ENCODE results near the gene EMP1. TPM values are rescaled to one million over a fixed set of nuclear protein-coding genes. Genes with fewer than 3 reads are reported as not detected.

EMP1 gene
- total and polyA plus RNA-seq, 2 of the 8 experiments (the other 6 are each of a cell fraction or from before 2014, with no cell fraction given), result 0.17 to 0.65 TPM

GRCh38 chr12:13194401-13195110 lies 2.0 kb upstream of the EMP1 start (continued):
- TF ChIP-seq, protein P1, sequence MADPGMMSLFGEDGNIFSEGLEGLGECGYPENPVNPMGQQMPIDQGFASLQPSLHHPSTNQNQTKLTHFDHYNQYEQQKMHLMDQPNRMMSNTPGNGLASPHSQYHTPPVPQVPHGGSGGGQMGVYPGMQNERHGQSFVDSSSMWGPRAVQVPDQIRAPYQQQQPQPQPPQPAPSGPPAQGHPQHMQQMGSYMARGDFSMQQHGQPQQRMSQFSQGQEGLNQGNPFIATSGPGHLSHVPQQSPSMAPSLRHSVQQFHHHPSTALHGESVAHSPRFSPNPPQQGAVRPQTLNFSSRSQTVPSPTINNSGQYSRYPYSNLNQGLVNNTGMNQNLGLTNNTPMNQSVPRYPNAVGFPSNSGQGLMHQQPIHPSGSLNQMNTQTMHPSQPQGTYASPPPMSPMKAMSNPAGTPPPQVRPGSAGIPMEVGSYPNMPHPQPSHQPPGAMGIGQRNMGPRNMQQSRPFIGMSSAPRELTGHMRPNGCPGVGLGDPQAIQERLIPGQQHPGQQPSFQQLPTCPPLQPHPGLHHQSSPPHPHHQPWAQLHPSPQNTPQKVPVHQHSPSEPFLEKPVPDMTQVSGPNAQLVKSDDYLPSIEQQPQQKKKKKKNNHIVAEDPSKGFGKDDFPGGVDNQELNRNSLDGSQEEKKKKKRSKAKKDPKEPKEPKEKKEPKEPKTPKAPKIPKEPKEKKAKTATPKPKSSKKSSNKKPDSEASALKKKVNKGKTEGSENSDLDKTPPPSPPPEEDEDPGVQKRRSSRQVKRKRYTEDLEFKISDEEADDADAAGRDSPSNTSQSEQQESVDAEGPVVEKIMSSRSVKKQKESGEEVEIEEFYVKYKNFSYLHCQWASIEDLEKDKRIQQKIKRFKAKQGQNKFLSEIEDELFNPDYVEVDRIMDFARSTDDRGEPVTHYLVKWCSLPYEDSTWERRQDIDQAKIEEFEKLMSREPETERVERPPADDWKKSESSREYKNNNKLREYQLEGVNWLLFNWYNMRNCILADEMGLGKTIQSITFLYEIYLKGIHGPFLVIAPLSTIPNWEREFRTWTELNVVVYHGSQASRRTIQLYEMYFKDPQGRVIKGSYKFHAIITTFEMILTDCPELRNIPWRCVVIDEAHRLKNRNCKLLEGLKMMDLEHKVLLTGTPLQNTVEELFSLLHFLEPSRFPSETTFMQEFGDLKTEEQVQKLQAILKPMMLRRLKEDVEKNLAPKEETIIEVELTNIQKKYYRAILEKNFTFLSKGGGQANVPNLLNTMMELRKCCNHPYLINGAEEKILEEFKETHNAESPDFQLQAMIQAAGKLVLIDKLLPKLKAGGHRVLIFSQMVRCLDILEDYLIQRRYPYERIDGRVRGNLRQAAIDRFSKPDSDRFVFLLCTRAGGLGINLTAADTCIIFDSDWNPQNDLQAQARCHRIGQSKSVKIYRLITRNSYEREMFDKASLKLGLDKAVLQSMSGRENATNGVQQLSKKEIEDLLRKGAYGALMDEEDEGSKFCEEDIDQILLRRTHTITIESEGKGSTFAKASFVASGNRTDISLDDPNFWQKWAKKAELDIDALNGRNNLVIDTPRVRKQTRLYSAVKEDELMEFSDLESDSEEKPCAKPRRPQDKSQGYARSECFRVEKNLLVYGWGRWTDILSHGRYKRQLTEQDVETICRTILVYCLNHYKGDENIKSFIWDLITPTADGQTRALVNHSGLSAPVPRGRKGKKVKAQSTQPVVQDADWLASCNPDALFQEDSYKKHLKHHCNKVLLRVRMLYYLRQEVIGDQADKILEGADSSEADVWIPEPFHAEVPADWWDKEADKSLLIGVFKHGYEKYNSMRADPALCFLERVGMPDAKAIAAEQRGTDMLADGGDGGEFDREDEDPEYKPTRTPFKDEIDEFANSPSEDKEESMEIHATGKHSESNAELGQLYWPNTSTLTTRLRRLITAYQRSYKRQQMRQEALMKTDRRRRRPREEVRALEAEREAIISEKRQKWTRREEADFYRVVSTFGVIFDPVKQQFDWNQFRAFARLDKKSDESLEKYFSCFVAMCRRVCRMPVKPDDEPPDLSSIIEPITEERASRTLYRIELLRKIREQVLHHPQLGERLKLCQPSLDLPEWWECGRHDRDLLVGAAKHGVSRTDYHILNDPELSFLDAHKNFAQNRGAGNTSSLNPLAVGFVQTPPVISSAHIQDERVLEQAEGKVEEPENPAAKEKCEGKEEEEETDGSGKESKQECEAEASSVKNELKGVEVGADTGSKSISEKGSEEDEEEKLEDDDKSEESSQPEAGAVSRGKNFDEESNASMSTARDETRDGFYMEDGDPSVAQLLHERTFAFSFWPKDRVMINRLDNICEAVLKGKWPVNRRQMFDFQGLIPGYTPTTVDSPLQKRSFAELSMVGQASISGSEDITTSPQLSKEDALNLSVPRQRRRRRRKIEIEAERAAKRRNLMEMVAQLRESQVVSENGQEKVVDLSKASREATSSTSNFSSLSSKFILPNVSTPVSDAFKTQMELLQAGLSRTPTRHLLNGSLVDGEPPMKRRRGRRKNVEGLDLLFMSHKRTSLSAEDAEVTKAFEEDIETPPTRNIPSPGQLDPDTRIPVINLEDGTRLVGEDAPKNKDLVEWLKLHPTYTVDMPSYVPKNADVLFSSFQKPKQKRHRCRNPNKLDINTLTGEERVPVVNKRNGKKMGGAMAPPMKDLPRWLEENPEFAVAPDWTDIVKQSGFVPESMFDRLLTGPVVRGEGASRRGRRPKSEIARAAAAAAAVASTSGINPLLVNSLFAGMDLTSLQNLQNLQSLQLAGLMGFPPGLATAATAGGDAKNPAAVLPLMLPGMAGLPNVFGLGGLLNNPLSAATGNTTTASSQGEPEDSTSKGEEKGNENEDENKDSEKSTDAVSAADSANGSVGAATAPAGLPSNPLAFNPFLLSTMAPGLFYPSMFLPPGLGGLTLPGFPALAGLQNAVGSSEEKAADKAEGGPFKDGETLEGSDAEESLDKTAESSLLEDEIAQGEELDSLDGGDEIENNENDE (IDR thresholded peaks at IDR 0.05; ENCODE audit: insufficient replicate concordance, low read length), result no peak
- TF ChIP-seq EP300 (IDR thresholded peaks at IDR 0.05; ENCODE audit: borderline replicate concordance in 1 of 2, low read depth in 2 of 2, low read length in 2 of 2) (no peak), SP2 (IDR thresholded peaks at IDR 0.05; ENCODE audit: low read length) (no peak), EGR1 (IDR thresholded peaks at IDR 0.05; ENCODE audit: borderline replicate concordance, low read depth, low read length) (no peak), E2F6 (IDR thresholded peaks at IDR 0.05) (no peak), ATF3 (IDR thresholded peaks at IDR 0.05; ENCODE audit: insufficient read depth, low read depth, low read length) (no peak), SIN3A (conservative IDR thresholded peaks at IDR 0.05 in 1 of 2, IDR thresholded peaks at IDR 0.05 in 1 of 2; ENCODE audit: low read depth in 1 of 2, low read length in 2 of 2) (no peak), HDAC6 (IDR thresholded peaks at IDR 0.05; ENCODE audit: low read depth, low read length) (no peak), SP1 (IDR thresholded peaks at IDR 0.05; ENCODE audit: low read depth, low read length) (no peak)

Data from H1 (cell line).